Measurements from ENCODE around the gene GCLM. TPM values are rescaled to one million over a fixed set of nuclear protein-coding genes. Genes with fewer than 3 reads are reported as not detected.
"Not testable (repeated sequence)": the region's sequence is repeated elsewhere in the genome, so short reads cannot be mapped to it uniquely, and the experiment has no call there.

Gene GCLM
- total RNA-seq, 1 donor from 2014 or later, result 8.4 TPM

- no peak for DNase-seq
Observed at GRCh38 chr1:93888900-93889299, 20.3 kb downstream of the GCLM start.

GRCh38 chr1:93882269-93882668, 27.0 kb downstream of the GCLM start:
- DNase-seq, result no peak

GRCh38 chr1:93880731-93881130, 28.5 kb downstream of the GCLM start:
- DNase-seq, result no peak

- DNase-seq, result peak; percentile 89
Observed at GRCh38 chr1:93878889-93879586, 30.2 kb downstream of the GCLM start, which contains the start of gene DNTTIP2. TSS of gene DNTTIP2 (minus strand) at chr1:93879206. CDS start at chr1:93879148, 58 bp downstream.

- DNase-seq, result no peak
Observed at GRCh38 chr1:93878501-93878888, 30.7 kb downstream of the GCLM start.

- no peak for DNase-seq
Observed at GRCh38 chr1:93877529-93877928, 31.7 kb downstream of the GCLM start.

- DNase-seq, result no peak
Observed at GRCh38 chr1:93876244-93876643, 33.0 kb downstream of the GCLM start.

- DNase-seq, result peak; percentile 16
Observed at GRCh38 chr1:93874025-93874651, 35.1 kb downstream of the GCLM start.

- DNase-seq, result no peak
Observed at GRCh38 chr1:93871366-93871765, 37.9 kb downstream of the GCLM start.

GRCh38 chr1:93869653-93870052, 39.6 kb downstream of the GCLM start:
- no peak for DNase-seq

GRCh38 chr1:93868492-93868891, 40.7 kb downstream of the GCLM start:
- DNase-seq, result not testable (repeated sequence)

- no peak for DNase-seq
Observed at GRCh38 chr1:93865253-93865652, 44.0 kb downstream of the GCLM start.

GRCh38 chr1:93864175-93864574, 45.1 kb downstream of the GCLM start:
- no peak for DNase-seq

- DNase-seq, result not testable (repeated sequence)
Observed at GRCh38 chr1:93857653-93858052, 51.6 kb downstream of the GCLM start.

GRCh38 chr1:93855983-93856382, 53.2 kb downstream of the GCLM start:
- not testable (repeated sequence) for DNase-seq

- DNase-seq, result no peak
Observed at GRCh38 chr1:93853940-93854339, 55.3 kb downstream of the GCLM start.

GRCh38 chr1:93851878-93852277, 57.4 kb downstream of the GCLM start:
- DNase-seq, result no peak

- no peak for DNase-seq
Observed at GRCh38 chr1:93851327-93851712, 57.9 kb downstream of the GCLM start.

- DNase-seq, result not testable (repeated sequence)
Observed at GRCh38 chr1:93850687-93851326, 58.4 kb downstream of the GCLM start.

- DNase-seq, result no peak
Observed at GRCh38 chr1:93848350-93848883, 60.8 kb downstream of the GCLM start.

- DNase-seq, result peak; percentile 64
Observed at GRCh38 chr1:93847811-93848288, 61.4 kb downstream of the GCLM start.

GRCh38 chr1:93846992-93847810, 62.0 kb downstream of the GCLM start:
- DNase-seq, result peak; percentile 94
